ENCODE data around the gene GATA2. TPM values are rescaled to one million over a fixed set of nuclear protein-coding genes. Genes with fewer than 3 reads are reported as not detected.
A peak's percentile ranks its signal among the peaks of the same experiment; 100 is the strongest.

The GATA2 gene
- total RNA-seq, 1 donor from 2014 or later: under 0.01 TPM

DNA sequence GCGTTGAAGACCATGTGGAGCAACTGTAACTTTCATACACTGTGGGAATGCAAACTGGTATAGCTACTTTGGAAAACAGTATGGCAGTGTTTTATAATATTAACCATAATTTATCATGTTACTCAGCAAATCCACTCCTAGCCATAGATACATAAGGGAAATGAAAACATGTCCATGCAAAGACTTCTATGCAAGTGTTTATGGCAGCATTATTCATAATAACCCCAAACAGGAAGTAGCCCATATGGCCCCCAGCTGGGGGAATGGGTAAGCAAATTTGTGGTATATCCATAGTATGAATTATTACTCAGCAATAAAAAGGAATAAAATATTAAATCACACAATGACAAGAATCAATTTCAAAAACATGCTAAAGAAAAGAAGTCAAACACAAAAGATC, 23.0 kb upstream of the GATA2 start:
- FAIRE-seq: no peak
- TF ChIP-seq, protein P1, sequence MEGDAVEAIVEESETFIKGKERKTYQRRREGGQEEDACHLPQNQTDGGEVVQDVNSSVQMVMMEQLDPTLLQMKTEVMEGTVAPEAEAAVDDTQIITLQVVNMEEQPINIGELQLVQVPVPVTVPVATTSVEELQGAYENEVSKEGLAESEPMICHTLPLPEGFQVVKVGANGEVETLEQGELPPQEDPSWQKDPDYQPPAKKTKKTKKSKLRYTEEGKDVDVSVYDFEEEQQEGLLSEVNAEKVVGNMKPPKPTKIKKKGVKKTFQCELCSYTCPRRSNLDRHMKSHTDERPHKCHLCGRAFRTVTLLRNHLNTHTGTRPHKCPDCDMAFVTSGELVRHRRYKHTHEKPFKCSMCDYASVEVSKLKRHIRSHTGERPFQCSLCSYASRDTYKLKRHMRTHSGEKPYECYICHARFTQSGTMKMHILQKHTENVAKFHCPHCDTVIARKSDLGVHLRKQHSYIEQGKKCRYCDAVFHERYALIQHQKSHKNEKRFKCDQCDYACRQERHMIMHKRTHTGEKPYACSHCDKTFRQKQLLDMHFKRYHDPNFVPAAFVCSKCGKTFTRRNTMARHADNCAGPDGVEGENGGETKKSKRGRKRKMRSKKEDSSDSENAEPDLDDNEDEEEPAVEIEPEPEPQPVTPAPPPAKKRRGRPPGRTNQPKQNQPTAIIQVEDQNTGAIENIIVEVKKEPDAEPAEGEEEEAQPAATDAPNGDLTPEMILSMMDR (IDR thresholded peaks at IDR 0.05; ENCODE audit: insufficient read depth, low read length, severe bottlenecking): no peak
- DNase-seq (ENCODE audit: low read depth): peak; percentile 70
- Histone ChIP-seq H3K36me3 (ENCODE audit: control insufficient read depth, insufficient read depth, low read length) (no peaks in the 10 kb centered on the region), H3K4me3 (ENCODE audit: low read depth, low read length) (no peak overlapping the region), H3K27me3 (ENCODE audit: control insufficient read depth, insufficient read depth, low read length) (no peaks in the 10 kb centered on the region)

DNA sequence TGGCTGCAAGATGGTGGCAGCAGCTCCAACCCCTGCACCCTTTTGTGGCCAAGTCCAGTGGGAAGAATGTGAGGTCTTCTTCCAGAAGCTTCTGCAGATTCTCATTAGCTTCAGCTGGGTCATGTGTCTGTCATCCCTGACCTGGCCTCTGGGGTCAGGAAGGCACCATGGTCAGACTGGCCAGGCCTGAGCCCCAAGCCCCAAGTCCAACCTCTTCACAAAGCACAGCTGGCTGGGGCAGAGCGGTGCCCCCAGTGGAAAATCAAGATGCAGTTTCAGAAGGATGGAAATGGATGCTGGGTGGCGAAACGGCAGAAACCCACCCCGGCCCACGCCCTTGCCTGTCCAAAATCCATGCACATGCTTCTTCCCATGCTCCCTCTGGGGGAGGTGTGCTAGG, 15.9 kb upstream of the GATA2 start:
- no peaks in the 10 kb centered on the region for H3K36me3 ChIP-seq (ENCODE audit: control insufficient read depth, insufficient read depth, low read length)
- TF ChIP-seq, protein P1 (IDR thresholded peaks at IDR 0.05; ENCODE audit: insufficient read depth, low read length, severe bottlenecking): no peak
- no peak overlapping the region for H3K4me3 ChIP-seq (ENCODE audit: low read depth, low read length)
- FAIRE-seq (peak; percentile 43), DNase-seq (ENCODE audit: low read depth) (no peak)
- H3K27me3 ChIP-seq (ENCODE audit: control insufficient read depth, insufficient read depth, low read length): no peaks in the 10 kb centered on the region

DNA sequence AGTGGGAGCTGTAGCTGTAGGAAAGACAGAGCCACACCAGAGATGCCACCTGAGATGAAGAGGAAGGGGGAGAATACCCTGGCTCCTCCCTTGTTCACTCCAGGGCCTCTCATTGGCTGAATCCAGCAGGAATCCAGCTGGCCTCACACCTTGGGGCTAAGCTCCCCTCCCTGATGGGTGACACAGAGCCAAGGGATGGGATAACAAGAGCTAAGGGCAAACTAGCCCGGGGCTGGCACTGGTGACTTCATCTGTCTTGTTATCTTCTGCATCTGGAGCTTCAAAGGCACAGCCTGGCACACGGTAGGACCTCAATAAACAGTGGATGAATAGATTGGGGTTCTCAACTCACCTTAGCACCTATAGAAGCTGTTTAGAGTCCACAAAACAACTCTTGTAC, 13.8 kb upstream of the GATA2 start:
- FAIRE-seq (no peak), DNase-seq (ENCODE audit: low read depth) (no peak)
- TF ChIP-seq, protein P1 (IDR thresholded peaks at IDR 0.05; ENCODE audit: insufficient read depth, low read length, severe bottlenecking): no peak
- Histone ChIP-seq H3K27me3 (ENCODE audit: control insufficient read depth, insufficient read depth, low read length) (no peaks in the 10 kb centered on the region), H3K36me3 (ENCODE audit: control insufficient read depth, insufficient read depth, low read length) (no peaks in the 10 kb centered on the region), H3K4me3 (ENCODE audit: low read depth, low read length) (no peak overlapping the region)

DNA sequence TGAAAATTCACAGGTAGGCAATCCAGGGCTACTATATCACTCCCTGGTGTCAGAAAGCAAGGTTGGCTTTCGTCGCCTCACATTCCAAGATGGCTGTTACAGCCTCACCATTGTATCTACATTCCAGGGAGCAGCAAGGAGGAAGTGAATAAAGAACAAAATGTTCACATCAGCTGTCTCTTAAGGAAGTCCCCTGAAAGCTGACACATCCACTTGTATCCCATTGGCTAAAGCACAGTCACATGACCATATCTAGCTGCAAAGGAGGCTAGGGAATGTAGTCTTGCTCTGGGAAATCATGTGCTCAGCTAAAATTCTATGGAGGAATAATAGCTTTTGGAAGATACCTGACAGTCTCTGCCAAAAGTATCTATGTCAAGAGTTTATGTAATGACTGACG, 12.8 kb upstream of the GATA2 start:
- no peak overlapping the region for H3K4me3 ChIP-seq (ENCODE audit: low read depth, low read length)
- no peak for FAIRE-seq
- no peak for DNase-seq (ENCODE audit: low read depth)
- TF ChIP-seq, protein P1 (IDR thresholded peaks at IDR 0.05; ENCODE audit: insufficient read depth, low read length, severe bottlenecking): no peak
- H3K27me3 ChIP-seq (ENCODE audit: control insufficient read depth, insufficient read depth, low read length): no peaks in the 10 kb centered on the region
- no peaks in the 10 kb centered on the region for H3K36me3 ChIP-seq (ENCODE audit: control insufficient read depth, insufficient read depth, low read length)

DNA sequence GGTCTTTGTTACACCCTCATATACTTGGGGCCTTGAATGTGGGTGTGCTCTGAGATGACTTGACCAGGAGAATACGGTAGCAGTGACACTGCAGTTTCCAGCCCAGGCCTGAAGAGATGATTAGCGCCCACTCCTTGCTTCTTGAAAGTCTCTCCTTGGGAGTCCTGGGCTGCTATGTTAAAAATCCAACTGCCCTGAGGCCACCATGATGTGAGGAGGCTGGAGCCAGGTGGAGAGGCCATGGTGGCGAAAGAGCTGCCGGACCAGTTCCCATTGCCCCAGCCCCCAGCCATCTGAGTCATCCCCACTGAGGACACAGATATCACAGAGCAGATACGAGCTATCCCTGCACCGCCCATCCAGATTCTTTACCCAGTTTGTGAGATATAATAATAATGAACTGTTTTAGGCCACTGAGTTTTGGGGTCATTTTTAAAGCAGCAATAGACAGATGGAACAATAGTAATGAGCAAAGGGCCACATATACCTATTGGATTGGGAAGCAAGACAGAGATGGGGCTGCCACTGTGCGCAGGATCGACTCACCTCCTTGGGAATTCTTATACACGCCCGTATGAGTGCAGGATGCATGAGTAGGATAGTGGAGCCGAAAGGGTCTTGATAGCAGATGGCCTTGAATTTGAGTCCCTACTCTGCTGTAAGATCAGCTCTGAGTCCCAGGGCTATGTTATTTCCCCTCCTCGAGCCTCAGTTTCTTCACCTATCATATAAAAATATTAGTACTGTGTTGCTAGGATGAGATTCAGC, 12.1 kb upstream of the GATA2 start:
- TF ChIP-seq, protein P1 (IDR thresholded peaks at IDR 0.05; ENCODE audit: insufficient read depth, low read length, severe bottlenecking): no peak
- DNase-seq (ENCODE audit: low read depth): peak; percentile 39
- H3K27me3 ChIP-seq (ENCODE audit: control insufficient read depth, insufficient read depth, low read length): no peaks in the 10 kb centered on the region
- no peaks in the 10 kb centered on the region for H3K36me3 ChIP-seq (ENCODE audit: control insufficient read depth, insufficient read depth, low read length)
- FAIRE-seq: no peak
- H3K4me3 ChIP-seq (ENCODE audit: low read depth, low read length): no peak overlapping the region

DNA sequence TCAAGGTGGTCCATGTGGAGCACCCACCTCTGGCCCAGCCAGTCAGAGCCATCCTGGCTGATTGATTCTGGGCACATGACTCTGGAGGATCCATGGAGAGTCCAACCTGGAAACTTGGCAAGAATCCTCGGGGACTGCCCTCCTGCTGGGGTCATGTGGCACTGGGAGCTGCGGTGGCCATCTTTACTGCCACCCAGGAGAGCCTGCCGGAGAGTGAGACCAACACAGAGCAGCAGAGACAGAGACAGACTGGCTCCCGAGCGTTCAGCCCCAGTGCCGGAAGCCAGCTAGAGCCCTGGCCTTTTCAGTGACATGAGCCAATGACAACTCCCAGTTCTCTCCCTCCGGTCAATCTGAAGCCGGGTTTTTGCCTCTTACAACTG, 11.5 kb upstream of the GATA2 start:
- Histone ChIP-seq H3K4me3 (ENCODE audit: low read depth, low read length) (no peak overlapping the region), H3K36me3 (ENCODE audit: control insufficient read depth, insufficient read depth, low read length) (no peaks in the 10 kb centered on the region), H3K27me3 (ENCODE audit: control insufficient read depth, insufficient read depth, low read length) (no peaks in the 10 kb centered on the region)
- no peak for FAIRE-seq
- TF ChIP-seq, protein P1 (IDR thresholded peaks at IDR 0.05; ENCODE audit: insufficient read depth, low read length, severe bottlenecking): no peak
- no peak for DNase-seq (ENCODE audit: low read depth)

All from bronchial epithelial cell (primary cell).